WTC11 (cell line): ENCODE measurements around the gene TRAPPC3. TPM values are rescaled to one million over a fixed set of nuclear protein-coding genes. Genes with fewer than 3 reads are reported as not detected.

ENCODE experiments used
- ATAC-seq: fragments of 200-7000 bp; cut with Tn5 transposase; 2 replicates; pipeline ENCODE4 v1.10.0; 2021; ENCODE audit warnings: mild to moderate bottlenecking, moderate library complexity
- CTCF ChIA-PET: fragments of 300-600 bp; sonication (Branson Sonifier 250); formaldehyde crosslinking; loops from one replicate; lab custom pipeline; 2021; ENCODE audit warnings: antibody characterized with exemption; lab: Charles Lee
- POLR2A ChIA-PET: fragments of 350-600 bp; sonication (Branson Sonifier 250); formaldehyde crosslinking; loops from one replicate; lab custom pipeline; 2021; ENCODE audit warnings: antibody characterized with exemption; lab: Charles Lee
- DNase-seq: peaks from one replicate; pipeline ENCODE4 v3.0.0; 2021; ENCODE audit warnings: low spot score
- H3K27ac Mint-ChIP-seq: 2 replicates; pipeline ENCODE4 v1.8.0; 2021; ENCODE audit warnings: mixed read lengths
- H3K27me3 Mint-ChIP-seq: 2 replicates; pipeline ENCODE4 v1.8.0; 2021; ENCODE audit warnings: low read depth, mild to moderate bottlenecking, moderate library complexity, mixed read lengths
- H3K36me3 Mint-ChIP-seq: 2 replicates; pipeline ENCODE4 v1.8.0; 2021; ENCODE audit warnings: mixed read lengths
- H3K4me1 Mint-ChIP-seq: 2 replicates; pipeline ENCODE4 v1.8.0; 2022; ENCODE audit warnings: mixed read lengths
- H3K4me3 Mint-ChIP-seq: 2 replicates; pipeline ENCODE4 v1.8.0; 2021; ENCODE audit warnings: mild to moderate bottlenecking, moderate library complexity, mixed read lengths
- H3K9me3 Mint-ChIP-seq: 2 replicates; pipeline ENCODE4 v1.8.0; 2021; ENCODE audit warnings: mixed read lengths
- CBFB ChIP-seq: sonication (generic); formaldehyde crosslinking; IDR thresholded peaks from 2 replicates; pipeline ENCODE4 v1.8.1; 2022; ENCODE audit warnings: mild to moderate bottlenecking, low read depth, missing genetic modification reagents
- ELF4 ChIP-seq: sonication (generic); formaldehyde crosslinking; IDR thresholded peaks from 2 replicates; pipeline ENCODE4 v1.8.1; 2022; ENCODE audit warnings: low read depth, mild to moderate bottlenecking, moderate library complexity, missing genetic modification reagents
- GTF2I ChIP-seq: fragments of 250-450 bp; sonication (Bioruptor Pico); conservative IDR thresholded peaks from 2 replicates; pipeline ENCODE4 v1.4.0; 2021; ENCODE audit warnings: mild to moderate bottlenecking
- KAT7 ChIP-seq: sonication (generic); formaldehyde crosslinking; IDR thresholded peaks from 2 replicates; pipeline ENCODE4 v1.8.1; 2023; ENCODE audit warnings: missing genetic modification reagents, mild to moderate bottlenecking, borderline replicate concordance
- MXD4 ChIP-seq: fragments of 250-450 bp; sonication (Bioruptor Pico); IDR thresholded peaks from 2 replicates; pipeline ENCODE4 v1.8.0; 2021; ENCODE audit warnings: mild to moderate bottlenecking, moderate library complexity, borderline replicate concordance
- OVOL2 ChIP-seq: fragments of 250-450 bp; sonication (Bioruptor Pico); IDR thresholded peaks from 2 replicates; pipeline ENCODE4 v1.9.0; 2021; ENCODE audit warnings: mild to moderate bottlenecking, borderline replicate concordance
- PRRX2 ChIP-seq: fragments of 250-450 bp; sonication (Bioruptor Pico); IDR thresholded peaks from 2 replicates; pipeline ENCODE4 v1.8.0; 2021; ENCODE audit warnings: mild to moderate bottlenecking
- TCF7 ChIP-seq: sonication (generic); formaldehyde crosslinking; IDR thresholded peaks from 2 replicates; pipeline ENCODE4 v1.8.0; 2022; ENCODE audit warnings: mild to moderate bottlenecking, low read depth, missing genetic modification reagents, moderate library complexity
- TP53 ChIP-seq: sonication (generic); formaldehyde crosslinking; IDR thresholded peaks from 2 replicates; pipeline ENCODE4 v1.8.1; 2023; ENCODE audit warnings: mild to moderate bottlenecking, missing genetic modification reagents
- ZBTB21 ChIP-seq: sonication (generic); formaldehyde crosslinking; IDR thresholded peaks from 2 replicates; pipeline ENCODE4 v1.8.1; 2023; ENCODE audit warnings: mild to moderate bottlenecking, missing genetic modification reagents, borderline replicate concordance
- ZNF121 ChIP-seq: sonication (generic); formaldehyde crosslinking; IDR thresholded peaks from 2 replicates; pipeline ENCODE4 v1.8.0; 2023; ENCODE audit warnings: missing genetic modification reagents
- ZNF219 ChIP-seq: sonication (generic); formaldehyde crosslinking; IDR thresholded peaks from 2 replicates; pipeline ENCODE4 v1.8.0; 2023; ENCODE audit warnings: missing genetic modification reagents, mild to moderate bottlenecking, borderline replicate concordance
- ZNF423 ChIP-seq: fragments of 250-450 bp; sonication (Bioruptor Pico); IDR thresholded peaks from 2 replicates; pipeline ENCODE4 v2.1.2; 2022; ENCODE audit warnings: mild to moderate bottlenecking, moderate library complexity
- total RNA-seq: library from RNA; stranded (reverse); gene quantifications from 3 replicates; pipeline ENCODE4 v1.2.3, GENCODE V29; 2021
- TF ChIP-seq, protein P1 (sequence below): sonication (generic); formaldehyde crosslinking; IDR thresholded peaks from 2 replicates; pipeline ENCODE4 v1.8.1; 2022; ENCODE audit warnings: low read depth, mild to moderate bottlenecking, moderate library complexity, missing genetic modification reagents, borderline replicate concordance
- TF ChIP-seq, protein P2 (sequence below): sonication (generic); formaldehyde crosslinking; IDR thresholded peaks from 2 replicates; pipeline ENCODE4 v1.8.0; 2022; ENCODE audit warnings: mild to moderate bottlenecking, missing genetic modification reagents
- TF ChIP-seq, protein P3 (sequence below): sonication (generic); formaldehyde crosslinking; IDR thresholded peaks from 2 replicates; pipeline ENCODE4 v1.8.1; 2023; ENCODE audit warnings: mild to moderate bottlenecking, missing genetic modification reagents, borderline replicate concordance
- TF ChIP-seq, protein P4 (sequence below): sonication (generic); formaldehyde crosslinking; IDR thresholded peaks from 2 replicates; pipeline ENCODE4 v1.8.0; 2023; ENCODE audit warnings: mild to moderate bottlenecking, missing genetic modification reagents
- TF ChIP-seq, protein P5 (sequence below): sonication (generic); formaldehyde crosslinking; IDR thresholded peaks from 2 replicates; pipeline ENCODE4 v1.8.0; 2023; ENCODE audit warnings: missing genetic modification reagents
- TF ChIP-seq, protein P6 (sequence below): fragments of 200-600 bp; IDR thresholded peaks from 2 replicates; pipeline ENCODE4 v1.8.0; 2022; ENCODE audit warnings: antibody characterized with exemption
- TF ChIP-seq, protein P7 (sequence below): sonication (generic); formaldehyde crosslinking; IDR thresholded peaks from 2 replicates; pipeline ENCODE4 v1.8.1; 2023; ENCODE audit warnings: mild to moderate bottlenecking, missing genetic modification reagents, moderate library complexity

TRAPPC3 gene
- total RNA-seq, 1 experiment from 2014 or later: 48.9 TPM

DNA sequence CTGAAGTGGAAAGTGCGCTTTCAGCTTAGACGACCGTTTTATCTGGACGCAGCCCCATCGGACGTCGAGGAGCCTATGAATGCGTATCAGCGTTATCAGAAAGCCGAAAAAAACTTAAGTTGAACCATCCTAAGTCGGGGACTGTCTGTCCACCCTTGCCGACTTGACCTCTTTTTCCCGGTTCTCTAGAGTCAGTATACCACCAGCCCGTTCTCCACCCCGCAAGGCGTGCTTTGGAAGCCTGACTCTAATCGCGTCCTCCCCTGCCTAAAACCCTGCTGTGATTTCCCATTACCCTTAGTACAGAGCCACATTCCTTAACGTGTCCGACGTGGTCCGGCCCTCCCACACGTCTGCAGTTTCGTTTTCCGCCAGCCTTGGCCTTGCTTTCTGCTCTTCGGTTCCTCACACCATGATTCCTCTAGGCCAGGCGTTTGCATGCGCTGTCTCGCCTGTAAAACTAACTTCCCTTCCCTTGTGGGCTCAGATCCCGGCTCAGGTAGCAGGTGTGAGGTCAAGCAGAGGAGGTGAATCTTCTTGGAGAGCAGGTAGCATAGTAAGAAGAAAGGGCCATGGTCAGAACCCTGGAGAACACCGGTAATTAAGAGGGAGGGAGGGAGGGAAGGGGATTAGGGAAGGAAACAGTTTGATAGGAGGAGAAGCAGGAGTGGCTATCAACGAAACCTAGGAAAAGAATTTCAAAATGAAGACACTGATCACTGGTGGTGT is 59.7 kb downstream of the TRAPPC3 start (continued):
- TF ChIP-seq CBFB (CRISPR knock-in tag): no peak
- TF ChIP-seq, protein P1, sequence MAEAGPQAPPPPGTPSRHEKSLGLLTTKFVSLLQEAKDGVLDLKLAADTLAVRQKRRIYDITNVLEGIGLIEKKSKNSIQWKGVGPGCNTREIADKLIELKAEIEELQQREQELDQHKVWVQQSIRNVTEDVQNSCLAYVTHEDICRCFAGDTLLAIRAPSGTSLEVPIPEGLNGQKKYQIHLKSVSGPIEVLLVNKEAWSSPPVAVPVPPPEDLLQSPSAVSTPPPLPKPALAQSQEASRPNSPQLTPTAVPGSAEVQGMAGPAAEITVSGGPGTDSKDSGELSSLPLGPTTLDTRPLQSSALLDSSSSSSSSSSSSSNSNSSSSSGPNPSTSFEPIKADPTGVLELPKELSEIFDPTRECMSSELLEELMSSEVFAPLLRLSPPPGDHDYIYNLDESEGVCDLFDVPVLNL (CRISPR knock-in tag): no peak

DNA sequence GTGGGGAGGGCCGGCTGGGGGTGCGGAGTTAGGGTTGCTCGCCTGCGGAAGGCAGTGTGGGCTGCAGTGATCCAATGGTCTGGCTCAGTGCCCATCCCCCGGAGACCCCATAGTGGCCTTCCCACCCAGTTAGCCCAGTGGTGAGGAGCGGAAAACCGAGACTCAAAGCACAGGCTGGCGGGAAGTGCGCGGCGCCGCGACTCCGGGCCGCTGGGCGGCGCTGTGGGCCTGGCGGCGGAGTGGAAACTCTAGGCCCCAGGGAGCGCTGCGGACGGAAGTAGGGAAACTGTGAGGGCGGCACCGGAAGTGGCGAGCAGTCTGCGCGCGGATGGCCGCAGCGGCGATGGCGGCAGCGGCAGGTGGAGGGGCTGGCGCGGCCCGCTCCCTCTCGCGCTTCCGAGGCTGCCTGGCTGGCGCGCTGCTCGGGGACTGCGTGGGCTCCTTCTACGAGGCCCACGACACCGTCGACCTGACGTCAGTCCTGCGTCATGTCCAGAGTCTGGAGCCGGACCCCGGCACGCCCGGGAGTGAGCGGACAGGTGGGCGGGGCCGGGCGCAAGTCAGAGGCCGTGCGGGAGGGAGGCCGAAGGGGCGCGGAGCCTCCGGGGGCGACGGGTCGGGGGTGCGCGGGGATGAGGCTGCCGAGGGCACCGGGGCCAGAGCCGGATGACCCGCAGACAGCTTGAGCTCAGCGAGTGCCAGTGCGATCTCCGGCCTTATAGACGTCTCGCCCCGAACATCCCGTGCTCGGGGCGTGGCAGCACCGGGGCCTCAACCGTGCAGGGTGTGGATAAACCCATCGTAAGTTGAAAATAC is 60.5 kb downstream of the TRAPPC3 start, which contains the start of gene ADPRS:
TSS of gene ADPRS (plus strand) at position 316 of the 816 bp plus-strand sequence. CDS start at position 329, 13 bp downstream.
- Mint-ChIP-seq H3K9me3 (no peaks in the 10 kb centered on the region), H3K4me3 (peak within 1 kb of the TSS; percentile 91), H3K27ac (peak within 1 kb of the TSS; percentile 92), H3K27me3 (peaks cover 2% of the 10 kb centered on the region), H3K36me3 (peaks cover 22% of the 10 kb centered on the region), H3K4me1 (peaks cover 13% of the 10 kb centered on the region)
- peak; percentile 89 for DNase-seq
- peak; percentile 61 for ATAC-seq
- POLR2A ChIA-PET: no interaction called here
- CTCF ChIA-PET: interaction anchor here (0.8 kb wide), 1 partner anchor 30 kb away, joined by 3 read pairs; no protein-coding TSS in a partner anchor
- TF ChIP-seq TP53 (CRISPR knock-in tag): peak; percentile 95
- TF ChIP-seq, protein P2, sequence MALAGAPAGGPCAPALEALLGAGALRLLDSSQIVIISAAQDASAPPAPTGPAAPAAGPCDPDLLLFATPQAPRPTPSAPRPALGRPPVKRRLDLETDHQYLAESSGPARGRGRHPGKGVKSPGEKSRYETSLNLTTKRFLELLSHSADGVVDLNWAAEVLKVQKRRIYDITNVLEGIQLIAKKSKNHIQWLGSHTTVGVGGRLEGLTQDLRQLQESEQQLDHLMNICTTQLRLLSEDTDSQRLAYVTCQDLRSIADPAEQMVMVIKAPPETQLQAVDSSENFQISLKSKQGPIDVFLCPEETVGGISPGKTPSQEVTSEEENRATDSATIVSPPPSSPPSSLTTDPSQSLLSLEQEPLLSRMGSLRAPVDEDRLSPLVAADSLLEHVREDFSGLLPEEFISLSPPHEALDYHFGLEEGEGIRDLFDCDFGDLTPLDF (CRISPR knock-in tag): peak; percentile 65; the same call in 1 of the 2 replicates
- TF ChIP-seq ELF4 (CRISPR knock-in tag): no peak
- TF ChIP-seq, protein P3, sequence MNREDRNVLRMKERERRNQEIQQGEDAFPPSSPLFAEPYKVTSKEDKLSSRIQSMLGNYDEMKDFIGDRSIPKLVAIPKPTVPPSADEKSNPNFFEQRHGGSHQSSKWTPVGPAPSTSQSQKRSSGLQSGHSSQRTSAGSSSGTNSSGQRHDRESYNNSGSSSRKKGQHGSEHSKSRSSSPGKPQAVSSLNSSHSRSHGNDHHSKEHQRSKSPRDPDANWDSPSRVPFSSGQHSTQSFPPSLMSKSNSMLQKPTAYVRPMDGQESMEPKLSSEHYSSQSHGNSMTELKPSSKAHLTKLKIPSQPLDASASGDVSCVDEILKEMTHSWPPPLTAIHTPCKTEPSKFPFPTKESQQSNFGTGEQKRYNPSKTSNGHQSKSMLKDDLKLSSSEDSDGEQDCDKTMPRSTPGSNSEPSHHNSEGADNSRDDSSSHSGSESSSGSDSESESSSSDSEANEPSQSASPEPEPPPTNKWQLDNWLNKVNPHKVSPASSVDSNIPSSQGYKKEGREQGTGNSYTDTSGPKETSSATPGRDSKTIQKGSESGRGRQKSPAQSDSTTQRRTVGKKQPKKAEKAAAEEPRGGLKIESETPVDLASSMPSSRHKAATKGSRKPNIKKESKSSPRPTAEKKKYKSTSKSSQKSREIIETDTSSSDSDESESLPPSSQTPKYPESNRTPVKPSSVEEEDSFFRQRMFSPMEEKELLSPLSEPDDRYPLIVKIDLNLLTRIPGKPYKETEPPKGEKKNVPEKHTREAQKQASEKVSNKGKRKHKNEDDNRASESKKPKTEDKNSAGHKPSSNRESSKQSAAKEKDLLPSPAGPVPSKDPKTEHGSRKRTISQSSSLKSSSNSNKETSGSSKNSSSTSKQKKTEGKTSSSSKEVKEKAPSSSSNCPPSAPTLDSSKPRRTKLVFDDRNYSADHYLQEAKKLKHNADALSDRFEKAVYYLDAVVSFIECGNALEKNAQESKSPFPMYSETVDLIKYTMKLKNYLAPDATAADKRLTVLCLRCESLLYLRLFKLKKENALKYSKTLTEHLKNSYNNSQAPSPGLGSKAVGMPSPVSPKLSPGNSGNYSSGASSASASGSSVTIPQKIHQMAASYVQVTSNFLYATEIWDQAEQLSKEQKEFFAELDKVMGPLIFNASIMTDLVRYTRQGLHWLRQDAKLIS (CRISPR knock-in tag): 0 out of 2 replicates have a peak, but pooled peaks have one; percentile 84
- TF ChIP-seq, protein P4, sequence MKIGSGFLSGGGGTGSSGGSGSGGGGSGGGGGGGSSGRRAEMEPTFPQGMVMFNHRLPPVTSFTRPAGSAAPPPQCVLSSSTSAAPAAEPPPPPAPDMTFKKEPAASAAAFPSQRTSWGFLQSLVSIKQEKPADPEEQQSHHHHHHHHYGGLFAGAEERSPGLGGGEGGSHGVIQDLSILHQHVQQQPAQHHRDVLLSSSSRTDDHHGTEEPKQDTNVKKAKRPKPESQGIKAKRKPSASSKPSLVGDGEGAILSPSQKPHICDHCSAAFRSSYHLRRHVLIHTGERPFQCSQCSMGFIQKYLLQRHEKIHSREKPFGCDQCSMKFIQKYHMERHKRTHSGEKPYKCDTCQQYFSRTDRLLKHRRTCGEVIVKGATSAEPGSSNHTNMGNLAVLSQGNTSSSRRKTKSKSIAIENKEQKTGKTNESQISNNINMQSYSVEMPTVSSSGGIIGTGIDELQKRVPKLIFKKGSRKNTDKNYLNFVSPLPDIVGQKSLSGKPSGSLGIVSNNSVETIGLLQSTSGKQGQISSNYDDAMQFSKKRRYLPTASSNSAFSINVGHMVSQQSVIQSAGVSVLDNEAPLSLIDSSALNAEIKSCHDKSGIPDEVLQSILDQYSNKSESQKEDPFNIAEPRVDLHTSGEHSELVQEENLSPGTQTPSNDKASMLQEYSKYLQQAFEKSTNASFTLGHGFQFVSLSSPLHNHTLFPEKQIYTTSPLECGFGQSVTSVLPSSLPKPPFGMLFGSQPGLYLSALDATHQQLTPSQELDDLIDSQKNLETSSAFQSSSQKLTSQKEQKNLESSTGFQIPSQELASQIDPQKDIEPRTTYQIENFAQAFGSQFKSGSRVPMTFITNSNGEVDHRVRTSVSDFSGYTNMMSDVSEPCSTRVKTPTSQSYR (CRISPR knock-in tag): no peak; the same call in 1 of the 2 replicates
- no peak; the same call in 1 of the 2 replicates for TF ChIP-seq ZNF121 (CRISPR knock-in tag)
- TF ChIP-seq, protein P5, sequence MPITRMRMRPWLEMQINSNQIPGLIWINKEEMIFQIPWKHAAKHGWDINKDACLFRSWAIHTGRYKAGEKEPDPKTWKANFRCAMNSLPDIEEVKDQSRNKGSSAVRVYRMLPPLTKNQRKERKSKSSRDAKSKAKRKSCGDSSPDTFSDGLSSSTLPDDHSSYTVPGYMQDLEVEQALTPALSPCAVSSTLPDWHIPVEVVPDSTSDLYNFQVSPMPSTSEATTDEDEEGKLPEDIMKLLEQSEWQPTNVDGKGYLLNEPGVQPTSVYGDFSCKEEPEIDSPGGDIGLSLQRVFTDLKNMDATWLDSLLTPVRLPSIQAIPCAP: peak; percentile 92
- TF ChIP-seq PRRX2 (CRISPR knock-in tag): no peak; the same call in 1 of the 2 replicates
- TF ChIP-seq, protein P6, sequence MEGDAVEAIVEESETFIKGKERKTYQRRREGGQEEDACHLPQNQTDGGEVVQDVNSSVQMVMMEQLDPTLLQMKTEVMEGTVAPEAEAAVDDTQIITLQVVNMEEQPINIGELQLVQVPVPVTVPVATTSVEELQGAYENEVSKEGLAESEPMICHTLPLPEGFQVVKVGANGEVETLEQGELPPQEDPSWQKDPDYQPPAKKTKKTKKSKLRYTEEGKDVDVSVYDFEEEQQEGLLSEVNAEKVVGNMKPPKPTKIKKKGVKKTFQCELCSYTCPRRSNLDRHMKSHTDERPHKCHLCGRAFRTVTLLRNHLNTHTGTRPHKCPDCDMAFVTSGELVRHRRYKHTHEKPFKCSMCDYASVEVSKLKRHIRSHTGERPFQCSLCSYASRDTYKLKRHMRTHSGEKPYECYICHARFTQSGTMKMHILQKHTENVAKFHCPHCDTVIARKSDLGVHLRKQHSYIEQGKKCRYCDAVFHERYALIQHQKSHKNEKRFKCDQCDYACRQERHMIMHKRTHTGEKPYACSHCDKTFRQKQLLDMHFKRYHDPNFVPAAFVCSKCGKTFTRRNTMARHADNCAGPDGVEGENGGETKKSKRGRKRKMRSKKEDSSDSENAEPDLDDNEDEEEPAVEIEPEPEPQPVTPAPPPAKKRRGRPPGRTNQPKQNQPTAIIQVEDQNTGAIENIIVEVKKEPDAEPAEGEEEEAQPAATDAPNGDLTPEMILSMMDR: peak; percentile 93
- peak; percentile 99 for TF ChIP-seq KAT7 (CRISPR knock-in tag)
- TF ChIP-seq ZNF423 (CRISPR knock-in tag): 0 out of 2 replicates have a peak, but pooled peaks have one; percentile 12
- 0 out of 2 replicates have a peak, but pooled peaks have one; percentile 71 for TF ChIP-seq TCF7 (CRISPR knock-in tag)
- TF ChIP-seq GTF2I (CRISPR knock-in tag): no peak
- no peak for TF ChIP-seq OVOL2
- peak; percentile 94 for TF ChIP-seq ZBTB21 (CRISPR knock-in tag)
- no peak for TF ChIP-seq MXD4
- TF ChIP-seq, protein P7, sequence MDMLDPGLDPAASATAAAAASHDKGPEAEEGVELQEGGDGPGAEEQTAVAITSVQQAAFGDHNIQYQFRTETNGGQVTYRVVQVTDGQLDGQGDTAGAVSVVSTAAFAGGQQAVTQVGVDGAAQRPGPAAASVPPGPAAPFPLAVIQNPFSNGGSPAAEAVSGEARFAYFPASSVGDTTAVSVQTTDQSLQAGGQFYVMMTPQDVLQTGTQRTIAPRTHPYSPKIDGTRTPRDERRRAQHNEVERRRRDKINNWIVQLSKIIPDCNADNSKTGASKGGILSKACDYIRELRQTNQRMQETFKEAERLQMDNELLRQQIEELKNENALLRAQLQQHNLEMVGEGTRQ (CRISPR knock-in tag): peak; percentile 57
- TF ChIP-seq ZNF219 (CRISPR knock-in tag): no peak
